Measurements from ENCODE around the gene COG5. TPM values are rescaled to one million over a fixed set of nuclear protein-coding genes. Genes with fewer than 3 reads are reported as not detected.

The COG5 gene
- total RNA-seq, 1 experiment from 2014 or later = 20.2 TPM

GRCh38 chr7:107185716-107186115 lies 378.0 kb downstream of the COG5 start:
- H3K79me2 ChIP-seq (ENCODE audit: insufficient read depth, low read length) = no peaks in the 10 kb centered on the region
- no peak overlapping the region for H2BK12ac ChIP-seq (ENCODE audit: insufficient read length, low read depth, low read length)
- H2BK15ac ChIP-seq (ENCODE audit: low read depth, low read length) = no peak overlapping the region
- no peak overlapping the region for H3K4me2 ChIP-seq (ENCODE audit: insufficient read depth, insufficient read length, low read length)
- no peaks in the 10 kb centered on the region for H3K79me1 ChIP-seq (ENCODE audit: insufficient read depth, low read depth, low read length, poor library complexity, severe bottlenecking)
- no peak overlapping the region for H2BK20ac ChIP-seq (ENCODE audit: low read depth, low read length, poor library complexity, severe bottlenecking)
- no peak overlapping the region for H4K91ac ChIP-seq (ENCODE audit: insufficient read length, low read depth, low read length)
- no peak overlapping the region for H3K27ac ChIP-seq (ENCODE audit: insufficient read length, low read depth, low read length)
- H3K4me3 Mint-ChIP-seq = no peak overlapping the region
- no peaks in the 10 kb centered on the region for H3K4me1 ChIP-seq (ENCODE audit: insufficient read depth, low read length)
- WGBS (ENCODE audit: extremely low coverage, insufficient read length, low lambda C conversion rate) = no CpG with 5 or more reads among the region's 4 CpGs
- H3K36me3 Mint-ChIP-seq (ENCODE audit: insufficient read depth in 1 of 3, low read depth in 3 of 3) = peaks cover 15 to 71% (median 66%) of the 10 kb centered on the region in 3 experiments; a peak in 6 of 7 replicates
- no peaks in the 10 kb centered on the region for H3K23me2 ChIP-seq (ENCODE audit: insufficient read length, low read depth, low read length, poor library complexity, severe bottlenecking)
- no peak overlapping the region for H3K14ac ChIP-seq (ENCODE audit: insufficient read depth, low read length)
- no peak overlapping the region for H3K56ac ChIP-seq (ENCODE audit: insufficient read length, low read depth, low read length)
- H4K8ac ChIP-seq (replicated peaks; ENCODE audit: insufficient read length, low read depth, low read length) = no peak overlapping the region
- H2BK120ac ChIP-seq (ENCODE audit: low read depth, low read length, poor library complexity, severe bottlenecking) = no peak overlapping the region
- H3K9ac ChIP-seq (ENCODE audit: extremely low read depth, insufficient read length, low read length) = no peak overlapping the region
- no peak overlapping the region for H2BK5ac ChIP-seq (ENCODE audit: insufficient read length, low read length)
- no peaks in the 10 kb centered on the region for H3K9me3 ChIP-seq (ENCODE audit: control insufficient read depth, low read depth, low read length)
- no peaks in the 10 kb centered on the region for H4K20me1 ChIP-seq (ENCODE audit: control insufficient read depth, insufficient read depth, insufficient read length)
- no peak overlapping the region for H3K18ac ChIP-seq (ENCODE audit: insufficient read length, low read depth, low read length)
- H4K5ac ChIP-seq (ENCODE audit: insufficient read length, low read depth, low read length) = no peak overlapping the region
- H3K27ac Mint-ChIP-seq = no peak overlapping the region
- no peaks in the 10 kb centered on the region for H3K27me3 Mint-ChIP-seq (ENCODE audit: low read depth)
- H2AK5ac ChIP-seq (ENCODE audit: insufficient read length, low read length) = no peak overlapping the region
- no peaks in the 10 kb centered on the region for H3K9me3 Mint-ChIP-seq
- no peak overlapping the region for H3T11ph ChIP-seq (ENCODE audit: low read length)
- no peaks in the 10 kb centered on the region for H3K27me3 ChIP-seq (ENCODE audit: insufficient read depth, low read length)
- no peak overlapping the region for H2AFZ ChIP-seq (ENCODE audit: low read length)
- H3K23ac ChIP-seq (ENCODE audit: insufficient read length, low read depth, low read length) = no peak overlapping the region
- H3K4ac ChIP-seq (ENCODE audit: low read depth, low read length) = no peak overlapping the region
- TF ChIP-seq CTCF (conservative IDR thresholded peaks at IDR 0.05) = no peak
- DNase-seq = no peak
- H3K4me1 Mint-ChIP-seq = no peaks in the 10 kb centered on the region

Measured in H9 (cell line).